RWPE1 (cell line): ENCODE results near the gene ARHGEF7.

Experiments
- CTCF ChIA-PET: fragments of 350-600 bp; sonication (Branson Sonifier 250); formaldehyde crosslinking; extraction: SDS; loops from one replicate; lab custom pipeline; 2021; lab: Yijun Ruan, JAX
- POLR2A ChIA-PET: fragments of 400-600 bp; formaldehyde crosslinking; extraction: SDS; loops from one replicate; lab custom pipeline; 2020; ENCODE audit warnings: antibody characterized with exemption; ENCODE audit not compliant: low non-redundant PET; lab: Yijun Ruan, JAX
- DNase-seq: peaks from one replicate; pipeline ENCODE4 v3.0.0; 2012; ENCODE audit warnings: low spot score
- H3K27ac ChIP-seq: fragments of 450-650 bp; 2 replicates; pipeline ENCODE4 v1.5.1; 2017
- CTCF ChIP-seq: fragments of 450-650 bp; conservative IDR thresholded peaks from 2 replicates; pipeline ENCODE4 v1.5.1; 2017; ENCODE audit warnings: low read depth, mild to moderate bottlenecking

ARHGEF7 gene

GRCh38 chr13:111270765-111271698 lies 155.9 kb downstream of the ARHGEF7 start:
- CTCF ChIA-PET = no interaction called here
- no peak for DNase-seq
- no peak for TF ChIP-seq CTCF
- POLR2A ChIA-PET = no interaction called here
- H3K27ac ChIP-seq = no peak overlapping the region

GRCh38 chr13:111272117-111272516 lies 157.0 kb downstream of the ARHGEF7 start:
- CTCF ChIA-PET = no interaction called here
- DNase-seq = no peak
- no peak overlapping the region for H3K27ac ChIP-seq
- POLR2A ChIA-PET = no interaction called here
- no peak for TF ChIP-seq CTCF

- no peak overlapping the region for H3K27ac ChIP-seq
- no peak for DNase-seq
- ChIA-PET POLR2A (no interaction called here), CTCF (interaction anchor here (0.6 to 0.7 kb wide), 2 partner anchors 10 to 131 kb away, joined by 4 read pairs; no protein-coding TSS in a partner anchor)
- TF ChIP-seq CTCF = no peak
Measured at GRCh38 chr13:111275382-111275781, 160.3 kb downstream of the ARHGEF7 start.

GRCh38 chr13:111275995-111276618 lies 161.0 kb downstream of the ARHGEF7 start:
- CTCF ChIA-PET = interaction anchor here (0.6 kb wide), 1 partner anchor 25 kb away, joined by 3 read pairs; no protein-coding TSS in a partner anchor
- no peak for TF ChIP-seq CTCF

GRCh38 chr13:111278258-111278657 lies 163.1 kb downstream of the ARHGEF7 start:
- ChIA-PET CTCF (no interaction called here), POLR2A (no interaction called here)
- DNase-seq = no peak
- no peak for TF ChIP-seq CTCF
- no peak overlapping the region for H3K27ac ChIP-seq

More at GRCh38 chr13:111275995-111276618, 161.0 kb downstream of the ARHGEF7 start:
- H3K27ac ChIP-seq = no peak overlapping the region
- no peak for DNase-seq
- POLR2A ChIA-PET = no interaction called here

GRCh38 chr13:111278743-111279652 lies 163.9 kb downstream of the ARHGEF7 start:
- no peak for DNase-seq
- H3K27ac ChIP-seq = no peak overlapping the region
- POLR2A ChIA-PET = no interaction called here
- no peak for TF ChIP-seq CTCF
- CTCF ChIA-PET = no interaction called here
